GM18526 (cell line): ENCODE data around the gene C1orf185.

Experiments
- POLR2A ChIP-seq: IDR thresholded peaks from 3 replicates; pipeline ENCODE4 v1.6.1; 2011; ENCODE audit not compliant: insufficient read length; ENCODE audit errors: extremely low read depth

C1orf185 gene

DNA sequence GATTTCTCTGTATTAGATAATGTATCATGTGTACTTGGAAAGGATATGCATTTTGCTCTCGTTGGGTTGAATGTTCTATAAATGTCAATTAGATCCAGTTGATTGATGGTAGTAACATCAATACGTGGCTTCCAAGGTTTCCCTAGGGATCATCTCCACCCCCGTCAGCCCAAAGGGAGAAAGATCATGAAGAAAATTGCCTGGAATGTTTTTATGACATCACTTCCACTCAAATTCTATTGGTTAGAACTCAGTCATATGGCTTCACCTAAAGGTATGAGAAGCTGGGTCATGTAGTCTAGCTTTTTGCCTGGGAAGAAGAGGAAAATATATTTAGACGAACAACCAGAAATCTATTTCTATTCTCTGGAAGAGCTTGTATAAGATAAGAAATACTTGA lies at the start of gene C1orf185:
TSS of gene C1orf185 (plus strand) at position 253 of the 400 bp plus-strand sequence. CDS start at position 259, 6 bp downstream.
- TF ChIP-seq POLR2A: no peak

DNA sequence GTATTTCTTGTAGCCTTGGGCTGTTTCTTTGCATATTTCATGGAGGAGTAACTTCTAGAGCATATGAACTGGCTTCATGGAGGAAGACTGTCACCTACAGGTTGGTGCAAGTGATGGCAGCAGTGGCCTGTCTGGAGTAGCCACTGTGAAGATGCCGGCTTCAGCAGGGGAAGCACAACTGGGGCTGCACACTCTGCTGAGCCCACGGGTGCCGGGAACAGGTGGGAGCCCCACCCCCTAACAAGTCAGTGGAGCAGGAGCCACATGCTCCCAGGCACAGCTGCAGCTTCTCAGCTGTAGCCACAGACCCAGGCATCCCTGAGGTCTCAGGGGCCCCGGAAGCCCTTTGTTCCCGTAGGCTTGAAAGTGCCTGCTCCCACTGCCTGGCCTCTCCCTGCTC lies 43.2 kb upstream of the C1orf185 start:
- no peak for TF ChIP-seq POLR2A

DNA sequence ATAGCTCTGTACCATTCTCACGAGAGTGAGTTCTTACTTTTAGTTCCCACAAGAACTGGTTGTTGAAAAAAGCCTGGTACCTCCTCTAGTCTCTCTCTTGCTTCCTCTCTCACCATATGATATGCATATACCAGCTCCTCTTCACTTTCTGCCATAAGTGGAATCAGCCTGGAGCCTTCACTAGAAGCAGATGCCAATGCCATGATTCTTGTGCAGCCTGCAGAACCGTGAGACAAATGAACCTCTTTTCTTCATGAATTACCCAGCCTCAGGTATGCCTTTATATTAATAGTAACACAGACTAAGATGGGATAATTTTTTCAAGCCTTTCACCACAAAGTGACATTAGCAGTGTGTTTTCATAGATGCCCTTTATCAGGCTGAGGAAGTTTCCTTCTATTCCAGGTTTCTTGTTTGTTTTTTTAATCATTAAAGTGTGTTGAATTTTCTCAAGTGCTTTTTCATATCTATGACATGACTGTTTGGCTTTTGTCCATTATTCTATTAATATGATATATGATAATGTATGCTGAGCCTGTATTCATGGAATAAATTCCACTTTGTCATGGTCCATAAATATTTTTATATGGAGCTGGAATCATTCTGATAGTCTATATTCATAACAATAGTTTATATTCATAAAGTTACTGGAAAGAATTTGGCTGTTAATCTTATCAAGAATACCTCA lies 40.7 kb upstream of the C1orf185 start:
- TF ChIP-seq POLR2A: no peak

DNA sequence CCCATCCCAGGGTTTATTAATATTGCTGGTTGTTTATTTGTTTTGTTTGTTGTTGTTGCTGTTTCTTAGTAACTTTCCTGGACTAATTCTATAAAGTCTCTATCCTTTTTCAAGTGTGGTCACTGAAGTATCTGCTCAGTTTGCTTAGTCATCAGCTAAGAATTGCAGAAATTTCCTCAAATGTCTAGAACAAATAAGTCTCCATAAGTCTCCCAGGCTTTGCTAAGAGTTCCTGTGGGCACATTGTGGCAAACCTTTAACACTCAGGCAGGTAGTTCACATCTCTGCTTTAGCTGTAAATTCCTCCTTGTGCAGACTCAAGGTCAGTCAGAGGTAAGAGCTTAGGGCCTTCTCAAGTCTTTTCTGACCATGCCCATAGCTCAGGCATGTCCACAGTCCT lies 38.9 kb upstream of the C1orf185 start:
- no peak for TF ChIP-seq POLR2A

DNA sequence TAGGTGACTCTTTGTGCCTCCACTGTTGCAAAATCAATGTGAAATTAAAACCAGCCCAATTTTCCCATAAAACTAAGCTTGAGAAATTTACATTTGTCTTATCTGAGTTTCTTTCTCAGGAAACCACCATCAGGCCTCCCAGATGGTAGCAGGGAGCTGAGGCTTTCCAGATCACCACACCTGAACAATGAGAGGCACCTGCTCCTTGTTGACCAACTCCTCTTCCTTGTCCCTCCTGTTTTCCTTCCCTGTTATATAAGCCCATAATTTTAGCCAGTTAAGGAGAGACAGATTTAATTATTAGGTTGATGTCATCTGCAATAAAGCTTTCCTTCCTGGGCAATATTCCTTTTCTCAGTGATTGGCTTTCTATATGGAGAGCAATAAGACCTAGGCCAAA lies 32.0 kb upstream of the C1orf185 start:
- TF ChIP-seq POLR2A: no peak

DNA sequence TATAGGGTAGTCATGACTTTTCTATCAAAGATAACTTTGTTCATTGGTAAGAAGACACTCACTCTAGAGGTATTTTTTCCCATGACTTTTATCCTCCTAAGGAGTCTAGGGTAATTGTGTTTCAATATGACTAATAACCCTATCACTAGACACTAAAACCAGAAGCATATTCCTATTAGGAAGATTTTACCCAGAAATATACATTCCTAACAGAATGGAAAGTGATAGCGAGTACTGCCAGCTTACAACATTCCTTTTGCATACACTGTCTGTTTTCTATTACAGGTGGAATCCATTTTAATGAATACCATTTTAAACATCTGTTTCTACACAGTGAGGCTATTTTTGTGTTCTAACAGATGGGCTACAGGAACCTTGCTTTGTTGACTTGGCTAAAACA lies 31.4 kb upstream of the C1orf185 start:
- TF ChIP-seq POLR2A: no peak

DNA sequence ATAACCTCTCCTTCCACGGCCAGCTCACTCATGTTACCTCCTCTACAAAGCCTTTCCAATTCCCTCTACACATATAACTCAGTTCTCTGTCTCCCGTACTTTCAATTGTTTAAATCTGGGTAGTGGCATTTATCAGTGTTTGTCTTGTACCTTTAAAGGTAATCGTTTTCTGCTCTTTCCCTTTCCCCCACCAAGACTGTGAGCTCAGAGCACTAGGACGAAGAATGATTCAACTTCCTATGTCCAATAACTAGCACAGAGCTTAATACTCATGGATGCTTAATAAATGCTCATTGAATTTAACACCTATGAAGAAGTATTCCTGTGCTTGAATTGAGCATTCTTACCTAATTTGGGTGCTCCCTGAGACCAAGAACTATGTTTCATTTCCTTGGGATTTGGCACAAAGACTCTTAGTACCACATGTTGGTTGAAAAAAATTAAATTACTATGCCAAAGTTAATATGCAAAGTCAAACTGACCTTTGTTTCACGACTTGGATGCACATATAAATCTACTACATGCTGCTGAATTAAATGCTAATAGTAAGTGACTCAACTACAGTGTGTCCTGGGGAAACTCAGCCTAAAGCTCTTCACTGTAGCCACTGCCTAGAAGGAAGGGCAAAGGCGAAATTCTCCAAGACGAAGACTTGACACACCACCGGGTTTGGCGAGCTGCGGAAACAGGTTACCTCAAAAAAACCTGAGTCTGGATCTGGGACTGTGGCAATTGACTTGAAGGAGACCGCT lies 30.6 kb upstream of the C1orf185 start:
- no peak for TF ChIP-seq POLR2A

DNA sequence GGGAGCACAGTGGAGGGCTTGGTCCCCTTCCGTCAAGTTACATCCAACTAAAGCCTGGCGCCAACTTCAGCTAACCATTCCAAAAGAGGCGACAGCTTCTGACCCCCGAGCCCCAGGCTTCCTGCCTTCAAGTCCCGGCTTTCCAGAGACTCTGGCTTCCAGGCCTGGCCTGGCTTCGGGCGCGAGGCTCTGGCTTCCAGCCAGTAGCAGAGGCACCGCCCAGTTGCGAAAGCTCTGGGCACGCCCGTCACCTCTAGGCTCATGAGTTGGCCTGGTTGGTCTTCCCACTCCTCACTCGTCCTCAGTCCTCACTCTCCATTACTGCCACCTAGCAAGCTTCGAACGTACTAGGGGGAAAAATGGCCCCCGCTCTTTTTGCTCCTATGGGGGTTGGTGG lies 30.0 kb upstream of the C1orf185 start:
- TF ChIP-seq POLR2A: no peak

DNA sequence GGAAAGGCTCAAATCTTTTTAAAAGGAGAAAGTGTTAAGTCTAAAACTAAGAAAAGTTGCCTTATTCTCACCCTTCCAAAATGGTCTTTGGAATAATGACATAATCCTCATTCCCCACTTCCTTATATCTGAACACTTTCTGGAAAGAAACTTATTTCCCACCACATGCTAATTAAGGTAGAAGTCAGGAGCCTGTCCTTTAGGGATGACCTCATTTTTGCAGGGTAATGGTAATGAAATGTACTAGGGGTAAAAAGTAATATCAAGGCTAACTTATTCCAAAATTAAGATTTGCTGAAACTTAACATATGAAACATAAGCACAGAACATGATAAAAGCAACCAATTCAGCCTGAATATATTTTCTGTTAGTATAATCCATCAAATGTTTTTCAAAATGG lies 29.4 kb upstream of the C1orf185 start:
- TF ChIP-seq POLR2A: no peak

DNA sequence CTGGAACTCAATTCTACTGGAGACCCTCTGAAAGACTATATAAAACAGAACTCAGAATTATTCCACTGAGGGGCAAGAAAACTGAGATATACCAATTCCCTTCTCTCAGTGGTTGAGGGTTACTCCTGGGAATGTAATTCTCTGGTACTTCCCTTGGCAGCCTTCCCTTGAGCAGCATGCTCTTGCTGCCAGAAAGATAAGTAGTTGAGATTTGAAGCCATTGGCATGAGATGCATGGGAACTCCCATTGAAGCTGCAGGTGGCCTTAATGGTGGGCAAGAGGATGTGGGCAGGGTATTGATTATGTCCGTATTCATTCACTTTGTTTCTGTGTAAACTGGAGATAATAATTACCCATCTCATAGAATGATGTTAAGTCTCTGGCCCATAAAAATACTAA lies 28.6 kb upstream of the C1orf185 start:
- TF ChIP-seq POLR2A: no peak

DNA sequence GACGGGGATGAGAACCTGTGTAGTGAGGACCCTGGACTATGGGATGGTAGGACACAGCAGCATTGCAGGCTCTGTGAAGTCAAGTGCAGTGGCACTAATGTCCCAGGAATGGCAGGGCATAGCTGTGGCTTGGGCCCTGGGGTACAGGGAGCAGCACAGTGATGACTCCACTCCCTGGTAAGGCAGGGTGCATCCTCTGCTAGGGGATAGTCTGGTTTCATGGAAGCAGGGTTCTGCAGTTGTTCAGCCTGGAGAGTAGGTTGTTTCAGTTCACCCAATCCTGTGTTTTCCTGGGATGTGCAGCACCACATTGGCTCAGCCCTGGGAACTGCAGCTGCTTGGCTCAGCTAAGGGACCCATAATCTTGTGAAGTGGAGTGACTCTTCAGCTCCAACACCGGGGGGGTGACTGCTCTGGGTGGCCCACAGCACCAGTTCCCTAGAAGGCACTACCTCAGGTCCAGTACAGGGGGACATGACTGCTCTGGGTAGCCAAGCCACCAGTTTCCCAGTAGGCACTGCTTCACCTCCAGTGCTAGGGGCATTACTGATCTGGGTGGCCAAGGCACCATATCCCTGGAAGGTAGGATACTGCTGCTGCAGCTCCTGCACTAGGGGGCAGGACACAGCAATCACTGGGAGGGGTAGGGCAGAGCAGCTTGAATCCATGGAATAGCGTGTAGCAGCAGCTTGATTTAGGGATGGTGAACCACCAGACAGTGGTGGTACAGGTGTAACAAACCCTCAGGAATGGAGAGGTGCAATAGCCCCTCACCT lies 15.3 kb upstream of the C1orf185 start:
- no peak for TF ChIP-seq POLR2A

DNA sequence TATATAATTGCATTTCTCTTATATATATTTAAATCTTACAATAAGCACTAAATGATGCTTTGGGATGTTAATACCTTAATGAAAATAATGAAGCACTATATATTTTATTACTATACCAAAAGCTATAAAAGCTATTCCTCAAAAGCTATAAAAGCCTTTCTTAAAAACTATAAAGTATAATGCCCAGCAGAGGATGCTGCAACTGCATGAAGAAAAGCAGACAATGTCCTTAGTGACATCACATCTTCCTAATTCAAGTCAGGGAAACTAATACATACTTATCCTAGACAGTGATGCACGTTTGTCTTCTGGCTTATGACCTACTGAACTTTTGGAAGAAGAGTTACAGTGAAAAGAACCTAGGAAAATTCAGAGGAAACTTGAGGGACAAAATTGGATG lies 13.6 kb upstream of the C1orf185 start:
- no peak for TF ChIP-seq POLR2A

DNA sequence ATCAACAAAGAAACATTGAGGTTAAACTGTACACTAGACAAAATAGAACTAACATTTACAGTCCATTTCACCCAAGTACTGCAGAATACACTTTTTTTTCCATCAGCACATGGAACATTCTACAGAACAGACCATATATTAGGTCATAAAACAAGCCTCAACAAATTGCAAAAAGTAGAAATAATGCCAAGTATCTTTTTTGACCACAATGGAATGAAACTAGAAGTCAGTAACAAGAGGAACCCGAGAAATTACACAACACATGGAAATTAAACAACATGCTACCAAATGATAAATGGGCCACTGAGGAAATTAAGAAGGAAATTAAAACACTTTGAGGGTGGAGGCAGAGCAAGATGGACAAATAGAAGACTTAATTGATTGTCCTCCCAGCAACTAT lies 8.4 kb upstream of the C1orf185 start:
- TF ChIP-seq POLR2A: no peak

DNA sequence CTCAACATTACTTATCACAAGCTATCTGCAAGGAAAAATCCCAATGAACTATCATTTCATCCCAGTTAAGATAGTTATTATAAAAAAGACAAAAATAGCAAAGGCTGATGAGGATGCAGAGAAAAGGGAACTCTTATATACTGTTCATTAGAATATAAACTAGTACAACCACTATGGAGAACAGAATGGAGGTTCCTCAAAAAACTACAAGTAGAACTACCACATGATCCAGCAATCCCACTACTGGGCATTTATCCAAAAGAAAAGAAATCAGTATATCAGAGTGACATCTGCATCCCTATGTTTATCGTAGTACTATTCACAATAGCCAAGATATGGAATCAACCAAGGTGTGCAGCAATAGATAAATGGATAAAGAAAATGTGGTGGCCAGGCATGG lies 4.9 kb upstream of the C1orf185 start:
- TF ChIP-seq POLR2A: no peak

DNA sequence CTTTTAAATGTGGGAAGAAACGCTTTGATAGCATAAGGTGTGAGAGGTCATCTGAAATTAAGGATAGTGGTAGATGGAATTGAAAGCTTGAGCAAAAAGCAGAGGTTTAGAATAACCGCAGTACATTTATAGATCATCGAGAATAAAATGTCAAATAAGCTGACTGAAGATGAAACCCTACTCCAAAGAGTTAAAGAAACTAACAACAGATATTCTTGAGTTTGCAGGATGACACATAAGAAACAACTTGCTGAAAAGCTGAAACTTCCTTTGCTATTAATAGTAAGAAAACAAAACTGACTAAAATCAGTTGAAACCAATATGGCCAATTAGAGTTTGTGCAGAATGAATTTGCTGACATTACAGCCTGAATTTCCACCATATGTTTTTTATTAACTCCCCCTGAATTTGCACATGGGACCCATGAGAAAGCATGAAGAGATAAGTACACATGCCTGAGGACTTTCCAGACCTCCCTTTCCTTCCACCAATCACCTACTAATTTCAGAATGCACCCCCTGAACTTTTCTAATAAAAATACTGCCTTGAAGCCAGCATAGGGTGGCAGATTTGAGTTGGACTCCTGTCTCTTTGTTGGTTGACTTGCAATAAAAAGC lies 1.7 kb upstream of the C1orf185 start:
- TF ChIP-seq POLR2A: no peak

DNA sequence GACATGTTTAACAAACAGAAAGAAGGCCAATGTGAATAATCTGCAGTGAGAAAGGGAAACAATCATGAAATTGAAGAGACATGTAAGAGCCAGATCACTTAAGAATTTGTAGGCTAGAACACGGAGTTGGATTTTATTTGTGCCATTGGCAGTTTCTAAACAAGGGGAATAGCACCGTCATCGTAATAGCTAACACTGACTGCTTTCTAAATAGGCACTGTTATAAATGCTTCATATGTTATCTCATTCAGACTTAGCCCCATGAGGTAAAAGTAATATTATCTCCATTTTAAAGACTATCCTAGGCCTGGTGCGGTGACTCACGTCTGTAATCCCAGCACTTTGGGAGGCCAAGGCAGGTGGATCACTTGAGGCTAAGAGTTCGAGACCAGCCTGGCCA lies 12.1 kb downstream of the C1orf185 start:
- no peak for TF ChIP-seq POLR2A

DNA sequence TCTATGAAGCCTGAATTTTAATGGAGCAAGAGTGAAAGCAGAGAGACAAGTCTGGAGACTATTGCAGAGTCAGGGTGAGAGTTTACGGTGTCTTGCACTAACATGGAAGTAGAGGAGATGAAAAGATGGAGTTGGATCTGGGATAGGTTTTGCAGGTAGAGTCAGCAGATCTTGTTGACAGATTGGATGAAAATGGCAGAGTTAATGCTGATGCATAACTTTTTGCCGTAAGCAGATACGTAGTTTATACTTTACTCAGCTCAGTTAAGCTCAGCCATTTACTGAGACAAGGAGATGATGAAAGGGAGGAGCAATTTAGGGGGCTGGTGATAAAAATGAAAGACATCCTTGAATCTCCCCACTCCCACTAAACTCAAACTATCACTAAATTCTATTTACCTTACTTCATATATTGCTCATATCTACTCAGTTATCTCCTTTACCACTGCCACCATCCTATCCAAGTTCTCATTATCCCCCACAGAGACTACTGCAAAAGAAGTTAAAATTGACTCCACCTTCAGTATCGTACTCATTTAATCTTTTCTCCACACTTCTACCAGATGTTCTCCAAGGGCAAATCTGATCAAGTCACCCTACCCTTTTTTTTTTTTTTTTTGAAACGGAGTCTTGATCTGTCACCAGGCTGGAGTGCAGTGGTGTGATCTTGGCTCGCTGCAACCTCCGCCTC lies 13.8 kb downstream of the C1orf185 start:
- no peak for TF ChIP-seq POLR2A
